Gastroesophageal sphincter (tissue), 4 donors: ENCODE data around the gene UNC5A. TPM values are rescaled to one million over a fixed set of nuclear protein-coding genes. Genes with fewer than 3 reads are reported as not detected.

Experiments used
- ATAC-seq: fragments of 150-250 bp; one replicate; pipeline ENCODE4 v1.9.1; 2016; ENCODE audit warnings: mild to moderate bottlenecking, moderate library complexity
- H3K27ac ChIP-seq, 4 donors: fragments of 200-600 bp; sonication (generic) in 3 of 4; 1 replicate in 3 of 4; 2 replicates in 1 of 4; pipeline ENCODE4 v1.5.1; 2016 to 2019
- H3K27me3 ChIP-seq: fragments of 200-600 bp; sonication (generic); one replicate; pipeline ENCODE4 v1.5.1; 2019
- H3K36me3 ChIP-seq, 2 donors: fragments of 200-600 bp; sonication (generic); one replicate each; pipeline ENCODE4 v1.5.1; 2019; ENCODE audit warnings: control low read depth in 1 of 2
- H3K4me1 ChIP-seq, 3 donors: fragments of 200-600 bp; sonication (generic); 1 replicate in 2 of 3; 2 replicates in 1 of 3; pipeline ENCODE4 v1.5.1; 2016 to 2019; ENCODE audit warnings: control low read depth in 2 of 3
- H3K4me3 ChIP-seq, 2 donors: fragments of 200-600 bp; sonication (generic); one replicate each; pipeline ENCODE4 v1.5.1; 2019; ENCODE audit warnings: mild to moderate bottlenecking in 1 of 2, moderate library complexity in 1 of 2
- H3K9me3 ChIP-seq, 3 donors: fragments of 200-600 bp; sonication (generic); one replicate each; pipeline ENCODE4 v1.5.1; 2017 to 2019; ENCODE audit warnings: control low read depth in 2 of 3
- CTCF ChIP-seq, 4 experiments: fragments of 200-600 bp in 2 of 4; fragments of 450-650 bp in 2 of 4; sonication (generic) in 1 of 4; IDR thresholded peaks; one replicate each; pipeline ENCODE4 v1.5.1; 2017 to 2019; ENCODE audit warnings: antibody characterized with exemption in 4 of 4, mild to moderate bottlenecking in 2 of 4, moderate library complexity in 2 of 4
- EP300 ChIP-seq: sonication (generic); formaldehyde crosslinking; IDR thresholded peaks from one replicate; pipeline ENCODE4 v1.6.1; 2017; ENCODE audit warnings: antibody characterized with exemption, mild to moderate bottlenecking
- POLR2A ChIP-seq, 2 donors: fragments of 450-650 bp; IDR thresholded peaks; one replicate each; pipeline ENCODE4 v1.6.1; 2017; ENCODE audit warnings: antibody characterized with exemption in 2 of 2, mild to moderate bottlenecking in 2 of 2, moderate library complexity in 1 of 2
- POLR2AphosphoS5 ChIP-seq: sonication (generic); formaldehyde crosslinking; IDR thresholded peaks from one replicate; pipeline ENCODE4 v1.6.1; 2017; ENCODE audit warnings: antibody characterized with exemption
- WGBS, 2 donors: methylation state at CpG; one replicate each; pipeline ENCODE4 v1.1.5; 2018; ENCODE audit warnings: low coverage in 1 of 2; 5-methylcytosine and 5-hydroxymethylcytosine counted together
- total RNA-seq, 4 donors: library from RNA; depleted of rRNA; stranded (reverse); fragments of >200 nt; gene quantifications; one replicate each; pipeline ENCODE4 v1.1.0, GENCODE V29; 2016

The UNC5A gene
- total RNA-seq, result under 1 TPM in 1 of 4 donors, not detected in 3; 0.27 TPM

- peaks cover 0 to 28% (median 13%) of the 10 kb centered on the region in 3 donors for H3K4me1 ChIP-seq
- H3K36me3 ChIP-seq, result no peaks in the 10 kb centered on the region
- peak within 1 kb of the TSS in 1 of 2 donors; percentile 45 for H3K4me3 ChIP-seq
- peaks cover 93% of the 10 kb centered on the region for H3K27me3 ChIP-seq
- TF ChIP-seq POLR2AphosphoS5 (no peak), CTCF (IDR thresholded peaks at IDR 0.05) (no peak), POLR2A (IDR thresholded peaks at IDR 0.05) (no peak), EP300 (no peak)
- WGBS, 2 donors, result no CpG with 5 or more reads among the region's 65 CpGs
- H3K9me3 ChIP-seq, result no peaks in the 10 kb centered on the region
- ATAC-seq, result no peak
- H3K27ac ChIP-seq, result no peak within 1 kb of the TSS
Observed at GRCh38 chr5:176810081-176810597, at the start of gene UNC5A. UNC5A (plus strand) TSS chr5:176810559; CDS start chr5:176810751, 192 bp downstream.

- WGBS, 2 donors, result 86 to 94% methylated on average over 2 of the region's 2 CpGs
- peaks cover 27% of the 10 kb centered on the region for H3K27me3 ChIP-seq
- peaks cover 0 to 24% (median 0%) of the 10 kb centered on the region in 3 donors for H3K9me3 ChIP-seq
- no peaks in the 10 kb centered on the region for H3K4me1 ChIP-seq
- TF ChIP-seq POLR2AphosphoS5 (no peak), CTCF (IDR thresholded peaks at IDR 0.05) (no peak), EP300 (no peak), POLR2A (IDR thresholded peaks at IDR 0.05) (no peak)
- H3K36me3 ChIP-seq, result no peaks in the 10 kb centered on the region
- no peak for ATAC-seq
- H3K27ac ChIP-seq, result no peak overlapping the region
- H3K4me3 ChIP-seq, result no peak overlapping the region
Observed at GRCh38 chr5:176761755-176762154, 48.6 kb upstream of the UNC5A start.

GRCh38 chr5:176762489-176762888 lies 47.9 kb upstream of the UNC5A start:
- 30 to 50% methylated on average over 7 to 9 of the region's 9 CpGs for WGBS, 2 donors
- no peak for TF ChIP-seq EP300
- TF ChIP-seq POLR2A (IDR thresholded peaks at IDR 0.05), result no peak
- TF ChIP-seq CTCF (IDR thresholded peaks at IDR 0.05), result no peak
- no peak for TF ChIP-seq POLR2AphosphoS5
- H3K36me3 ChIP-seq, result no peaks in the 10 kb centered on the region

GRCh38 chr5:176765687-176766086 lies 44.7 kb upstream of the UNC5A start:
- no peak for ATAC-seq
- TF ChIP-seq POLR2AphosphoS5 (no peak), EP300 (no peak), POLR2A (IDR thresholded peaks at IDR 0.05) (no peak), CTCF (IDR thresholded peaks at IDR 0.05) (no peak)
- peaks cover 64% of the 10 kb centered on the region for H3K27me3 ChIP-seq
- H3K4me1 ChIP-seq, result no peaks in the 10 kb centered on the region
- peaks cover 0 to 27% (median 0%) of the 10 kb centered on the region in 3 donors for H3K9me3 ChIP-seq
- WGBS, 2 donors, result 86 to 100% methylated on average over 1 of the region's 1 CpG
- no peaks in the 10 kb centered on the region for H3K36me3 ChIP-seq
- no peak overlapping the region for H3K27ac ChIP-seq
- H3K4me3 ChIP-seq, result no peak overlapping the region

More at GRCh38 chr5:176762489-176762888, 47.9 kb upstream of the UNC5A start:
- no peak overlapping the region for H3K27ac ChIP-seq
- peaks cover 34% of the 10 kb centered on the region for H3K27me3 ChIP-seq
- H3K9me3 ChIP-seq, result peaks cover 0 to 30% (median 0%) of the 10 kb centered on the region in 3 donors
- no peaks in the 10 kb centered on the region for H3K4me1 ChIP-seq
- ATAC-seq, result no peak
- no peak overlapping the region for H3K4me3 ChIP-seq

- Histone ChIP-seq H3K36me3 (no peaks in the 10 kb centered on the region), H3K27ac (no peak overlapping the region), H3K9me3 (peaks cover 0 to 27% (median 0%) of the 10 kb centered on the region in 3 donors), H3K4me1 (no peaks in the 10 kb centered on the region), H3K27me3 (peaks cover 50% of the 10 kb centered on the region), H3K4me3 (no peak overlapping the region)
- no peak for ATAC-seq
- WGBS, 2 donors, result 67 to 74% methylated on average over 7 to 8 of the region's 10 CpGs
- TF ChIP-seq POLR2A (IDR thresholded peaks at IDR 0.05) (no peak), EP300 (no peak), POLR2AphosphoS5 (no peak), CTCF (IDR thresholded peaks at IDR 0.05) (no peak)
Observed at GRCh38 chr5:176768174-176768970, 42.0 kb upstream of the UNC5A start.
